Activated naive CD4-positive, alpha-beta T cell treated with anti-CD3 and anti-CD28 coated beads, Interleukin-2, amount 50 U/mL, for 16 hours (primary cell): ENCODE data around the gene SMAD3.
"Not testable (repeated sequence)": the region's sequence is repeated elsewhere in the genome, so short reads cannot be mapped to it uniquely, and the experiment has no call there.

Experiments
- DNase-seq: peaks from one replicate; pipeline ENCODE4 v3.0.0-alpha.2; 2020

SMAD3 gene

DNA sequence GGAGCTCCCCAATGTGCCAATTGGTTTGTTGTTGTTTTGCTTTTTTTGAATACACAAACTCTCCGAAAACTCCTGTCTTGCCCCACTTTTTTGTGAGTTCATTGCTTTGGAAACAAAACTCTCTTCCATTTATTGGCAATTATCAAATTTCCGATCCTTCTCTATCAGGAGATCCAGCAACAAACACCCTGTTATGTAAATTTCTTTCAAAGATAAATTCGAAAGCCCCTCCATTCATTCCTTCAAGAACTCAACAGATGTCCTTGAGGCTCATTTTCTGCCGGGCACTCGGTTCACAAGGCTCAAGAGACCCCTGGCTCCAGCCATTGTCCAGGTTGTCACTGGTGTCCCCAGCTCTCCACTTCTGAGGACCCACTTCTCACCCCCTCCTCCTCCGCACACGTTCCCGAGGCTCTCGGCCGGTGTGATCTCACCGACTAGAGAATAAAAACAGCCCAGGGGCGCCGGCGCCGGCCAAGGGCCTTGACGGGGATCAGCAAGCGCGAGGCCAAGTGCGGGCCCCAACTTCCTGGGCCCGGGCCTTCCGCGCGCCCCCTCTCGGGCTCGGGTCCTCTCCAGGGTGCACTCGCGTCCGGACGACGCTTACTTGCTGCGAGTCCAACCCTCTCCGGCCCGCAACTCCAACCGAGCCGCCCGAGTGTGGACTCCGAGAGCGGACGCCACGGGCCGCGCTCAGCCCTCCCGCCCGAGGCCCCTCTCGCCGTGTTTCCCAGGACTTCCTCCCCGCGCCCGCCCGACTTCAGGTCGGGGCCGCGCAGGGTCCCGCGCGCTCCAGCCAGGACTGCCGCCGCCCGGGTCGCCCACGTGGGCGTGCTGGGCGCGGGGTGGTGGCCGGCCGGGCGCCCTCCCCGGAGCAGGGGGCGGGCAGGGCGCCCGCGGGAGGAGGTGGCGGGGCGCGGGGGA lies 533 bp upstream of the SMAD3 start:
- DNase-seq = peak; percentile 47

DNA sequence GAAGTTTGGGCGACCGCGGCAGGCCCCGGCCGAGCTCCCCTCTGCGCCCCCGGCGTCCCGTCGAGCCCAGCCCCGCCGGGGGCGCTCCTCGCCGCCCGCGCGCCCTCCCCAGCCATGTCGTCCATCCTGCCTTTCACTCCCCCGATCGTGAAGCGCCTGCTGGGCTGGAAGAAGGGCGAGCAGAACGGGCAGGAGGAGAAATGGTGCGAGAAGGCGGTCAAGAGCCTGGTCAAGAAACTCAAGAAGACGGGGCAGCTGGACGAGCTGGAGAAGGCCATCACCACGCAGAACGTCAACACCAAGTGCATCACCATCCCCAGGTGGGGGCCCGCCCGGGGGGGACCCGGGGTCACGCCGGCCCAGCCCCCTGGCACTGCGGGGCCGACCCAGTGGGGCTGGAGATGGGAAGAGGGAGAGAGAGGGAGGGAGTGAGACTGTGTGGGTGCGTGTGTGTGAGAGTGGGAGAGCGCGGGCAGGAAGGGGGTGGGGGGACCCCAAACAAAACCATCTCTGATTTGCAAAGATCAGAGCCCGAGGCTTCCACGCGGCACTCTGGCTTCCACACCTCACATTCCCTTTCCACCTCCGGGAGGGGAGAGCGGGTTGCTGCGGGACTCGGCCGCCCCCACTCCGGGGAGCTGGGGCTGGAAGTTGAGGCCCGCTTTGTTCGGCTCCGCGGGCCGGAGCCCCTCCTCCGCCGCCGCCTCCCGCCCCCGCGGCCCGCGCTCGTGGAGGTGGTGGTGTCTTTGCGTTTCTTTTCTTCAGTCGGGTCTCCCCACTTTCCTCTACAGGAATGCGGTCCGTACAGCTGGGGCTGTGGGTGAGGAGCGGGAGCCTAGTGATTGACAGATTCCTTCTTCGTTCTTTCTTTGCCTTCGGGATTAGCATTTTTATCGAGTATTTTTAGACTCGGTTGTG lies 898 bp downstream of the SMAD3 start:
- DNase-seq = peak; percentile 64

DNA sequence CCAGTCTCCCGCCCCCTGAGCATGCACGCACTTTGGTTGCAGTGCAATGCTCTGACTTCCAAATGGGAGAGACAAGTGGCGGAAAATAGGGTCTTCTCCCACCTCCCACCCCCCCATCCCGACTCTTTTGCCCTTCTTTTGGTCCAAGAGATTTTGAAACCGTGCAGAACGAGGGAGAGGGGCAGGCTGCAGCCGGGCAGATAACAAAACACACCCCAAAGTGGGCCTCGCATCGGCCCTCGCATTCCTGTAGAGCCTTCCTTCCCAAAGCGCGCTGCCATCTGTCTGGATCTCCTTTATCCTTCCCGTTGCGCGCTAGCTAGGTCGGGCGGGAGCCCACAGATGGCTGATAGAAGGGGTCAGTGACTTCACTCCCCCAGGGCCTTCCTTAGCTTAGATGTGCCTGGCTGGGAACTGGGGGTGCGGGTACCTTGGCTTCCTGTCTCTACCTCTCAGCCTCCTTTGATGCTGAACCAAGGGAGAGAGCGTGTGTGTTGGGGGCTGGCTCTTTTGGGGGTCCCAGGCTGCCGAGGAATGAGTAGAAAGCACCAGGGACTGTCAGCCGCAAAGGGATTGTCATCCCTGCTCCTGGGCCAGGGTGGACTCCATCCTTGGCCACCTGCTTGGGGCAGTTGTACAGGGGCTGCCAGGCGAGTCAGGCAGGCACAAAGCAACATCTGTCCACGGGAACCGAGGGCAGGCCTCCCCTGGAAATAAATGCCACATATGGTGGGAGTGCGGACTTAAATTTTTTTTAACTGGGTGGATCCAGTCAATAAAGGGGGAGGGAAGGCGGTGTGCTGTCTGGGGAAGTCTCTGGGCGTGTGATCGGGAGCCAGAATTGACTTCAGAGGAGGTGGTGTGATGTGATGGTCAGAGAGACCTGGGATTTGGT lies 1.8 kb downstream of the SMAD3 start:
- peak; percentile 14 for DNase-seq

DNA sequence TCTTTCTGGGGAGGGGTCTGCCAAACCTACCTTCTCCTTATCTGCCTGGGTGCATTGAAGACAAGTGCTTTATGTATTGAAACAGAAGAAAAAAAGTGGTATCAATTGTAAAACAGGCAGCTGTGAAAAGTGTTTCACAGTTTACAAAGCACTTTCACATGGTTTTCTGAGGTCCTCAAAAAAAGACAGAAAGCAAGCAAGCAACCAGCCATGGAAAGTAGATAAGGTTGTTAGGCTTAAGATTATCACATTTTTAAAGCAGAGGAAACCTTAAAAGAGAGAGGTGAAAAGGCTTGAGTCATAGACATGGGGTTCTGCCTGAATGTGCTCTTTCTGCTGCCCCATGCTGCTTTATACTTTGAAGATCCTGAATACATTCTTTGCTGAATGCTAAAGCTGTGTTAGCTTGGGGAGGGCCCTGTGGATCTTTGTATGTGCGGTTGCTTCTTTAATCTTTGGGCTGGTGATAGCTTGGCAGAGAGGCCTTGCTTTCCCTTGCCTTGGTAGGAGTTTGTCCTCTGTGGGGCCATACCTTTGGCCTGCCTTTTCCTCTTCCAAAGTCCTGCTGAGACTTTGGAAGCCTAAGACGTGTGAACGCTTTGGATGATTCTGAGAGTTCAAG lies 2.6 kb downstream of the SMAD3 start:
- peak; percentile 22 for DNase-seq

DNA sequence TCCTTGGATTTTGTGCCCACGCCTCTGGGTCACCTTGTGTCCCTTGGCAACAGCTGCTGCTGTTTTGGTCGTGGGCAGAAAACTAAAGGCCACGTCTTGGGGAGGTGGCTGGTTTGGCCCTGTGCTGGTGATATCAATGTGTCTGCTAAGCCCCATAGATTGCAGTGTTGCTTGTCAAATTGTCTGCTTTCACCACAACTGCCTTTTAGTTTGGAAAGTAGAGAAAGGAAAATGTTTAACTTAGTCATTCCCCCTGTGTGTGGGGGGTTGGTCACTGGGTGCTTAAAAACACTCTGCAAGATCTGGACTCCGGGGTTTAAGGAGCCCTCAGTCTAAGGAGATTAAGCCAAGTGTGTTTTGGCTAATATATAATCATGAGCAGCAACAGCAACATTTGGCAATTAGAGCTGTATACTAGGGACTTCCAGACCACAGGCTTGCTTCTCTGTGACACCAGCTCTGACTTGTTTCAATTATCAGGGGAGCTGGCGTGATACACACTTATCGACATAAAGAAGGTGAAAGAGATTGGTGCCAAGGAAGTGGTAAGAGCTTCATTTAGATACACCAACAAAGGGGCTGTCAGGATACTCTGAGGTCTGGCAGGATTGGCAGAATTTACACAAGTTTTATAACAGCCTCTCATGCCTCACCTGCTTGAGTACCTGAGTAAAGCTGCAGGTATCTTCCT lies 3.5 kb downstream of the SMAD3 start:
- DNase-seq = peak; percentile 22

DNA sequence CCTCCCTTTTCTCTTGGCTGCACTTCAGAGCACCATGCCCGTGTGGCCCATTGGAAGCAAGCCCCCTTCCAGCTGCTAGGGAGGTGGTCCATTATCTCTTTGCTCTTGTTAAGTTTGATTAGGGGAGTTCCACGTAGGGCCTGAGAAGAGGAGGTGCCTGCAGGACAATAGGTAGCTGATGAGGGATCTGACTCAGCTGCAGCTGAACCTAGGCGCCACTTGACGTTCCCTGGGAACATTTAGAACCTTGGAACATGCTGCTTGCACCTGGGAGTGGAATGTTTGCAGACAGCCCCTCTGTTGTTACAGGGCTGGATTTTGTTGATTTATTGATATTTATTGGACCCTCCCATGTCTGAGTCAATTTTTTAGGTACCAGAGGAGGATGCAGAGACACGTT lies 4.7 kb downstream of the SMAD3 start:
- DNase-seq = no peak

DNA sequence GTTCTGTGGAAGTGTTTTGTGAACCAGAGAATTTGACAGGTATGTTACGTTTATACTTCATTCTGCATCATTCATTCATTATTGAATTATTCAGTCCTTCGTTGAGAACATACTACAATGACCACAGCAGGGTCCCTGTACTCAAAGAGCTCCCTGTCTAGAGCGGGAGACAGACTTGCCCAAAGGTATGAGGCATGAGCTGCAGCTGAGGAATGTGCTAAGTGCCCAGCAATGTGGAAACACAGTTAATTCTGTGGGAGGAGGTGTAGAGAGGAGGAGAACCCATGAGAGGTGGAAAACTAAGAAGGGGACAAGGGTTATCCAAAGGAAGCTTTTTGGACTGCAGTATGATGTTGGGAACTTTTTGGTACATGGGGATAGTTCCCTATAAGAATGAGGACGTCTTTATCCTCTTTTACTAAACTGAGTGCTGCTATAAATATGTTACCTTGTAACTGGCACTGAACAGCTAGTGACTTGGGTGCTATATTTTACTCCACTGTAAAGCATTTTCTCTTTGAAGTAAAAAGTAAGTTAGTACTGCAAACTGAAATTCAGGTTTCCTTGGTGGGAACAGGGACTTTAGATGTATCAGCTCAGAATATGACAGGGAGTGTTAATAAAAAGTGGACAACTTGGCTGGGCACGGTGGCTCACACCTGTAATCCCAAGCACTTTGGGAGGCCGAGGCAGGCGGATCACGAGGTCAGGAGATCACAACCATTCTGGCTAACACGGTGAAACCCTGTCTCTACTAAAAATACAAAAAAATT lies 5.7 kb downstream of the SMAD3 start:
- no peak for DNase-seq

DNA sequence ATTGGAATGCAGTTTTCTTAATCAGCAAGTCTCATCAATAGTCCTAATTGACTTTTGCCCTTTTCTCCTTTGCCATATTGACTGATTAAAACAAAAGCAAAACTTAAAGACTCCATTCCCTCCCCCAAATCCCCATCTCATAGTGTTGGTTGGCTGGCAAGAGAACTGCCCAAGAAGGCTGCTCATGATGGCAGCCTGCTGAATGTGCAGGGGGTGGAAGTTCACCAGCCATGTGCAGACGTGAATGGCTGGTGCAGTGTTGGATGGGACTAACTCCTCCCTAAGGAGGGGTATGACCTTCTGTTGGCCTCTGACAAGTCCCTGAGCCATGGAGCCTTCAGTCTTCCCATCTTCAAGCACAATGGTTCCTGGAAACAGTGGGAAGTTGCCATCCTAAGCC lies 7.0 kb downstream of the SMAD3 start:
- no peak for DNase-seq

DNA sequence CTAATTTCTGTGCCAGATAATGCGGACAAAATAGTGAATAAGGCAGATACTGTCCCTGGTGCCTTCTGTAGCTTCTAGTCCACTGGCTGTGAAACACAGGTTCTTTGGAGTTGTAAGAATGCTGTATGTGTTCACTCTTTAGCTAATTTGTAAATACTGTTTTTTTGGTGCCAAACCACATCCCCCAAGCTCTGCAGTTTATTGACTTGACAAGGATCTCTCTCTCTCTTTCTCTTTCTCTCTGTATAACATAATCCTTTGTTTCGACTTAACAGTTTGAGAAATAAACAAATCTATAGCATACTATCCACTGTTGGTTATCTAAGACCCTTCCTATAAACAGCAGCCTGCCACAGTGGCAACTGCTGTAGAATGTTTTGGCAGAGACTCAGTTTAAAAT lies 7.6 kb downstream of the SMAD3 start:
- no peak for DNase-seq

DNA sequence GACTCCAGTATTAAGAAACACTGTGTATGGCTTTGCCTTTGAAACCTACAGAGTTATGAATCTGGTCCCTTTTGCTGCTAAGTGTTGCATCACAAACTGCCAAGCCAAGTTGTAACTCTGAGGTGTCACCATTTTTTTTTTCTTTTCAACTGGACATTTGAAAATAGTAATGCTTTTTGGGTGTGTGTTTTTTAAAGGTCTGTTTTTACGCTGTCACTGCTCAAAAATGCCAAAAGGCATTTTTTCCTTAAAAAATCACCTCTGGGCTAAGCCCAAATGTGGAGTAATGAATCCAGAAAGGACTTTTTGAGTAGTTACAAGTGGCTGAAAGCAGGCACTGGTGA lies 9.5 kb downstream of the SMAD3 start:
- no peak for DNase-seq

DNA sequence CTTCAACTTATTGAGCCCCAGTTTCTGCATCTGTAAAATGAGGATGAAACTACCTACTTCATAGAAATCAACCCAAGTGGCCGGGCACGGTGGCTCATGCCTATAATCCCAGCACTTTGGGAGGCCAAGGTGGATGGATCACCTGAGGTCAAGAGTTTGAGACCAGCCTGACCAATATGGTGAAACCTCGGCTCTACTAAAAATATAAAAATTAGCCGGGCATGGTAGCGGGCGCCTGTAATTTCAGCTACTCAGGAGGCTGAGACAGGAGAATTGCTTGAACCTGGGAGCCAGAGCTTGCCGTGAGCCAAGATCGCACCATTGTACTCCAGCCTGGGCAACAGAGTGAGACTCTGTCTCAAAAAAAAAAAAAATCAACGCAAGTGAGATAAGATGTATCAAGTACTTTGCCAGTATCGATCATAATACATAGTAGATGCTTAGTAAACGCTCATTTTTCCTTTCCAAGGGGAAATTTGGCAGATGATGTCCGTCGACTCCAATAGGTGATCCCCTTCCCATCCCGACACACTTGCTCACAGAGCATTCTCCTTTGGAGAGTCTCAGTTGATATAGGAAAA lies 10.2 kb downstream of the SMAD3 start:
- not testable (repeated sequence) for DNase-seq

DNA sequence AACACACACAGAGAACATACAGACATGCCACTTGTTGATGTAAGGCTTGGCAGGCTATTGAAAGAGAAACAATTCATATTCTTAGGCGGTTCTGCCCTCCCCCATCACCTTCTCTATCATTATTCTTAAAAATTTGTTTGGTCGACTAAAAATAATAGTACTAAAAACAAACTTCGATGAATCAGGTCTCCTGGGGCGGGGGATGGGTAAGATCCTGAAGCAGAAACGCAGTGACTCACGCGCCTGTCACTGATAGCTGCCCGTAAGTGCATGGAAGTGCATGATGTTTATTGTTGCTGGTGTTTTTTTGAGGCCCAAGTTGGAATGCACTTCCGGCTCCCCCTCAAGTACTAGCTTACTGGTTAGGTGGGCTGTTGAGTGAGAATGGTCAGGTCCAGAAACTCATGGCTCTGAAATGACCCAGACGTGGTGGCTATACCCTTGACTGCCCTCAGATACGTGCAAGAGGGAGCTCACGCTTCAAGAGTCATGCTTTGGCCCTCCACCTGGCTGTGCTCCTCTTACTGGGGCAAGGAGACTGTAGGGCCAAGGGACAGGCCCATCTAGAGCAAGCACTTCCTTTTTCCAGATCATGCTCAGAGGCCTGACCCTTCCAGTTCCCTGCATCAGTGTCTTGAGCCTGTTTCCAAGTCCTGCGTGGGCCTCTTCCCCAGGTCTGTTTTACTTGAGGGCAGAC lies 10.9 kb downstream of the SMAD3 start:
- DNase-seq = peak; percentile 68

DNA sequence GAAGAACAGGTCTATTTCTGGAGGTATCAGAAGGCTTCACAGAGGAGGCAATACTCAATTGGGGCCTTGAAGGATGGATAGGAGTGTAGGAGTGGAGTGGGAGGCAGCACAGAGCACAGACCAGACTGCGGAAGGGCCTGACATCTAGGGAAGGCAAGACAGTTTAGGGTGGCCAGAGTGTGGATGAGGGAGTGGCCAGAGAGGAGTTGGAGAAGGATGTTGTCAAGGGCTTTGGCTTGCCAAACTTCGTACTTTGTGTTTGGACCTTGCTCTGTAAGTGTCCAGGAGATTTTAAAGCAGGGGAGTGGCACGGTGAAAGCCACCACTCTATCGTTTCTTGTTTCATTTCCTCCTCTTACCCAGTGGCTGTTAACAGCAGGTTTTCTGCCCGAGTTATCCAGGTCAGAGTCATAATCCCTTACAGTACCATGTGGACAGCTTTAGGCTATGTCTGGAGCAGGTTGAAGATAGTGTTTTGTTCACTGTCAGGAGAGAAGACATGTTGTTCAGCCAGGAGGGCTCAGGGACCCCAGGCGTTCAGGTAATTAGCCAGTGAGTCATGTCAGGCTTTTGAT lies 12.3 kb downstream of the SMAD3 start:
- no peak for DNase-seq

DNA sequence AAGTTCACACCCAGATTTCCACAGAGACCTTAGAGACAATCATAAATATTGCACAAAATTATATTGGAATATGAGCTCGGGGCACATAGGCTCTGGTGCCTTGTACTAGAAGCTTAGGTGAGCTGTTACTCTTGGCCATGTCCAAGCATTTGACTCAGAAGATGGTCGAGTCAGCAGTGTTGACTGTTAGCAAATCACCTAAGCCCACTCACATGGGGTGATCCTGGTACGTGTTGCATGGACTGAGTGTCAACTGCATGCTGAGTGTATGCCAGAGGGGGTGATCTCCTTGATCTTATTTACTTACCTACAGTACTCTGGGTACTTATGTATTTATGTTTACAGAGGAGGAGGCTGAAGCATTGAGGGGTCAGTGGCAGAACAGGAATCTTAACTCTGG lies 14.0 kb downstream of the SMAD3 start:
- no peak for DNase-seq

DNA sequence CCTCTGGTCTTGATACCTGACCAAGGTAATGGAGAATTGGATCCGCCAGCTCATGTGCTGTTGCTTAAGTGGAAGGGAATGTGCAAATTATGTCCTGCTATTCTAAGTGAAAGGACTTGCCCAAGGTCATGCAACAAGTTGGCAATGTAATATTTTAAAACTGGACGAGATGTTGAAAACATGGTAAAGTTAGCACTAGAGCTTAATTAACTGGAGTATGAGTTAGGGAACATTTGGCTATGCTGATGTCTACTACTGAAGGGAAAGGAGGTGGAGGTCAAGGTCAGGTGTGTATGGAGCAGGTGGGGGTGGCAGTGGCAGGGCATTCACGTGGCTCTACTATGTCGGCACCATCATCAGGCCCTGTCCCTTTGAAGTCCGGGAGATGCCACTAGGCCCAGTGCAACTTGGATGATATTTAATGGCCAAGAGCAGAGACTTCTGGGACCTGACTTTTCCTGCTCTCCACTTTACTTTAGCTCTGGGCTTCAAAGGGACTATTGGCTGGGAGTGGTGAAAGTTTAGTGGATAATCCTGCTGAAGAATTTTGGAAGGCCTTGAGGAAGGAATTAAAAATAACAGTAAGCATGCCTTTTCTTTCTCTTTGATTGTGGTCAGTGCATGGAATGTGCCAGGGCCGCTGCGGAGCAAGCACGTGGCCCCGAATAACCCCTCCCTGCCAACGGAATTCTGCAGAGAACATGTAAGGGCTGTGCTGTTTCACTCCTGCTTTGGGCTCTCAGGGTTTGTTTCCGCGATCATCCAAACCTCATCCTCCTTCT lies 14.9 kb downstream of the SMAD3 start:
- DNase-seq = no peak

DNA sequence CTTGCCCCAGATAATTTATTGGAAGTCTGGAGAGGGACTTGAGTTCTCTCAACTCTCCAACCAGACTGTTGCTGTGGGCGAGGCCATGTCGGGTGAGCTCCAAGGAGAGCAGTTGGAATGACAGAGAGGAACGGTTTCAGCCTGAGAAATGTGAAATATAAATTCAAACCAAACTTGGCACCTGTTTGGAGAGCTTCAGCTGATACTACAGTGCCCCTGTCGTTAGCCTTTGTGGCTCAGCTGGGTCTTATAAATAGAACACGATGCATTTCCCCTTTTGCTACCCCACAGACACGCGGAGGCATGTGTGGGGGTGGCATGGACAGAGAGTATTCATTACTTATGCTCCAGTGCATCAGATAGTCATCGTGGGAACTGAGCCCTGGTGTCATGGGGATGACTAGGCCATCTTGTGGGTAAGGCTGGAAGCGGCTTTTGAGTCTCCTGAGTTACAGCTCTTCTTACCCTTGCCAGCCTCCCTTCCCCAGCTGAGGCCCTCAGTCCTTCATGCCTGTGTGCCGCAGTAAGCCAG lies 15.6 kb downstream of the SMAD3 start:
- peak; percentile 68 for DNase-seq

DNA sequence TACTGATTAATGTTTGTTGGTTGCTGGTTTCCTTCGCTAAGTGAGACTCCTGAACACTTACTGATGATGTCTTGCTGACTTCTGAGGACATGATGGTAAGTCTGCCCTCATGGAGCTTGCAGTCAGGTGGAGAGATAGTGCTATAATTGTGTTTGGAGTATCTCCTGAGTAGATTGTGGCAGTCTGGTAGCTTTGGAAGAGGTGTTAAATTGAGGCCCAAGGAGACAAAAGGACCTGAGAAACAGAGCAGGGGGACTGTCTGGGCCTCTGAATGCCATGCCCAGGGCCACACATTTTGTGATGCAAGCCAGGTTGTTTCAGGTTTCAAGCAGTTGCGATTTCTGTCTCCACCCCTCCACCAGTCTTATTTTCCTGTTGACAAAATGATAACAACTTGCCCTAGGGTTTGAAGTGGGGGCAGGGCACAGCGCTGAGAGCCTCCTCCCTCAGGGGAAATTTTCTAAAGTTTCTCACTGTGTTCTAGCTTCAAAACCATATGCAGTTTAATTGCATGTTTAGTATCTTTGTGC lies 16.7 kb downstream of the SMAD3 start:
- DNase-seq = peak; percentile 77

DNA sequence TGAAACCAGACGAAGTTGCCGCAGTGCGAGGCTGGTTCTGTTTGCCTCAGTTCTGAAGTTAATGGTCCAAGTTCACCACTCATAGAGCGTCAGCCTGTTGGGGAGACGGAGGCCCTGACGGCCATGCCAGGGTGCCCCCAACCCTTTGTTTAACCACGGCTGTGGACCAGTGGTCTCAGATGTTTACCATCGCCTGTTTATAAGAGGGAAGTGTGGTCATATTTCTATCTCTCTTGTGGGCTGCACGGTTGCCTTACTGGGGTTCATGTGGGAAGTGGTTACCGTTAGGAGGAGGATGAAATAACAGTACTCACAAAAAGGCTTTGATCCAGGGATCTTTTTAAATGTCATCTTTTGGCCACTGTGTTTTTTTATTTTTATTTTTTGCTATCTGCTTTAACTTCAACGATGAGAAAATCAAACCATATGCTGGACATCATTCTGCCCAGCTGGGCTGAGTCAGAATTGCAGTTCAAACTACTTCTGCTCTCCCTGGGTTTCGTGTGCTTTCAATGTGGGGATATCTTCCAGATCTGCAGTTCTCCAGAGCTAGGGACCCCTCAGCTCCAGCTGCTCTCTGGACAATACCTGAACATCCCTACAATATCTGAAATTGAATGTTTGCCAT lies 17.8 kb downstream of the SMAD3 start:
- no peak for DNase-seq
